ENCODE measurements around the gene ABCC1. TPM values are rescaled to one million over a fixed set of nuclear protein-coding genes. Genes with fewer than 3 reads are reported as not detected.

Gene ABCC1
- polyA plus RNA-seq, 1 donor from 2014 or later, result 3.0 TPM

DNA sequence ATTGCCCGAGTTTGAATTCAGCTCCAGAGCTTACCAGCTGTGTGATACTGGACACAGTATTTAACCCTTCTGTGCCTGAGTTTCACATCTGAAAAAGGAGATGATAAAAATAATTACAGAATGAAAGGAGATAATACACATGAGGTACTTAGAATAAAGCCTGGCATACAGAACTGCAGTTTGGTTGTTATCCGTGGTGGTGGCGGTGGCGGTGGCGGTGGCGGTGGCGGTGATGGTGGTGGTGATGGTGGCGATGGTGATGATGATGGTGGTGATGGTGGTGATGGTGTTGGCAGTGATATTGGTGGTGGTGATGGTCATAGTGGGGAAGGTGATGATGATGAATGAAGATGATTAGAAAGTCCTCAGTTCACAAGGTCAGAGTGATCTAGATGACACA is 57.2 kb downstream of the ABCC1 start:
- no peaks in the 10 kb centered on the region for H3K27me3 ChIP-seq (ENCODE audit: insufficient read depth, low read depth, low read length)
- TF ChIP-seq MXI1 (conservative IDR thresholded peaks at IDR 0.05; ENCODE audit: poor library complexity, severe bottlenecking) (no peak), EZH2 (IDR thresholded peaks at IDR 0.05; ENCODE audit: borderline replicate concordance, insufficient read depth, low read length, poor library complexity, severe bottlenecking) (no peak), SMC3 (conservative IDR thresholded peaks at IDR 0.05; ENCODE audit: poor library complexity) (no peak)
- no peak overlapping the region for H3K4me2 ChIP-seq (ENCODE audit: low read length)
- H3K27ac ChIP-seq (ENCODE audit: low read length), result no peak overlapping the region
- H3K9me3 ChIP-seq (ENCODE audit: low read length), result no peaks in the 10 kb centered on the region
- no peak overlapping the region for H2AFZ ChIP-seq (ENCODE audit: low read depth, low read length)
- no peaks in the 10 kb centered on the region for H4K20me1 ChIP-seq (ENCODE audit: insufficient read depth)
- no peaks in the 10 kb centered on the region for H3K79me2 ChIP-seq (replicated peaks; ENCODE audit: insufficient read depth, low read length)
- H3K9ac ChIP-seq (ENCODE audit: low read length), result no peak overlapping the region
- H3K36me3 ChIP-seq (ENCODE audit: insufficient read depth, low read length), result no peaks in the 10 kb centered on the region
- no peaks in the 10 kb centered on the region for H3F3A ChIP-seq (ENCODE audit: insufficient read depth, low read length, poor library complexity, severe bottlenecking)
- H3K4me3 ChIP-seq (ENCODE audit: low read length), result no peak overlapping the region
- no peaks in the 10 kb centered on the region for H3K9me2 ChIP-seq (ENCODE audit: insufficient read depth, low read length)

DNA sequence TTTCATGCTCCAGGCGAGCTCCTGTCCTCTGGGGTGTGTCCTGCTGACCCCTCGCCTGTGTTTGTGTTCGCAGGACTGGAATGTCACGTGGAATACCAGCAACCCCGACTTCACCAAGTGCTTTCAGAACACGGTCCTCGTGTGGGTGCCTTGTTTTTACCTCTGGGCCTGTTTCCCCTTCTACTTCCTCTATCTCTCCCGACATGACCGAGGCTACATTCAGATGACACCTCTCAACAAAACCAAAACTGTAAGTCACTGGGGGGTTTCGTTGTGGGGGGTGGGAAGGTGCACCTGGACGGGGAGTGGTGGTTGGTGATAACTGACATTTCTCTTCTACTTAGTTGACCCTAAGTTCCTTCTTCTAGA is 58.3 kb downstream of the ABCC1 start:
- no peaks in the 10 kb centered on the region for H3K79me2 ChIP-seq (replicated peaks; ENCODE audit: insufficient read depth, low read length)
- H4K20me1 ChIP-seq (ENCODE audit: insufficient read depth), result no peaks in the 10 kb centered on the region
- no peaks in the 10 kb centered on the region for H3F3A ChIP-seq (ENCODE audit: insufficient read depth, low read length, poor library complexity, severe bottlenecking)
- no peak overlapping the region for H3K27ac ChIP-seq (ENCODE audit: low read length)
- no peaks in the 10 kb centered on the region for H3K9me2 ChIP-seq (ENCODE audit: insufficient read depth, low read length)
- H3K4me2 ChIP-seq (ENCODE audit: low read length), result no peak overlapping the region
- no peaks in the 10 kb centered on the region for H3K9me3 ChIP-seq (ENCODE audit: low read length)
- H3K27me3 ChIP-seq (ENCODE audit: insufficient read depth, low read depth, low read length), result no peaks in the 10 kb centered on the region
- no peaks in the 10 kb centered on the region for H3K36me3 ChIP-seq (ENCODE audit: insufficient read depth, low read length)
- H3K4me3 ChIP-seq (ENCODE audit: low read length), result no peak overlapping the region
- H3K9ac ChIP-seq (ENCODE audit: low read length), result no peak overlapping the region
- no peak overlapping the region for H2AFZ ChIP-seq (ENCODE audit: low read depth, low read length)
- TF ChIP-seq, protein P1, sequence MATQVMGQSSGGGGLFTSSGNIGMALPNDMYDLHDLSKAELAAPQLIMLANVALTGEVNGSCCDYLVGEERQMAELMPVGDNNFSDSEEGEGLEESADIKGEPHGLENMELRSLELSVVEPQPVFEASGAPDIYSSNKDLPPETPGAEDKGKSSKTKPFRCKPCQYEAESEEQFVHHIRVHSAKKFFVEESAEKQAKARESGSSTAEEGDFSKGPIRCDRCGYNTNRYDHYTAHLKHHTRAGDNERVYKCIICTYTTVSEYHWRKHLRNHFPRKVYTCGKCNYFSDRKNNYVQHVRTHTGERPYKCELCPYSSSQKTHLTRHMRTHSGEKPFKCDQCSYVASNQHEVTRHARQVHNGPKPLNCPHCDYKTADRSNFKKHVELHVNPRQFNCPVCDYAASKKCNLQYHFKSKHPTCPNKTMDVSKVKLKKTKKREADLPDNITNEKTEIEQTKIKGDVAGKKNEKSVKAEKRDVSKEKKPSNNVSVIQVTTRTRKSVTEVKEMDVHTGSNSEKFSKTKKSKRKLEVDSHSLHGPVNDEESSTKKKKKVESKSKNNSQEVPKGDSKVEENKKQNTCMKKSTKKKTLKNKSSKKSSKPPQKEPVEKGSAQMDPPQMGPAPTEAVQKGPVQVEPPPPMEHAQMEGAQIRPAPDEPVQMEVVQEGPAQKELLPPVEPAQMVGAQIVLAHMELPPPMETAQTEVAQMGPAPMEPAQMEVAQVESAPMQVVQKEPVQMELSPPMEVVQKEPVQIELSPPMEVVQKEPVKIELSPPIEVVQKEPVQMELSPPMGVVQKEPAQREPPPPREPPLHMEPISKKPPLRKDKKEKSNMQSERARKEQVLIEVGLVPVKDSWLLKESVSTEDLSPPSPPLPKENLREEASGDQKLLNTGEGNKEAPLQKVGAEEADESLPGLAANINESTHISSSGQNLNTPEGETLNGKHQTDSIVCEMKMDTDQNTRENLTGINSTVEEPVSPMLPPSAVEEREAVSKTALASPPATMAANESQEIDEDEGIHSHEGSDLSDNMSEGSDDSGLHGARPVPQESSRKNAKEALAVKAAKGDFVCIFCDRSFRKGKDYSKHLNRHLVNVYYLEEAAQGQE (IDR thresholded peaks at IDR 0.05; ENCODE audit: borderline replicate concordance), result no peak
- no peak for TF ChIP-seq POLR2AphosphoS5 (IDR thresholded peaks at IDR 0.05)
- TF ChIP-seq, protein P2, sequence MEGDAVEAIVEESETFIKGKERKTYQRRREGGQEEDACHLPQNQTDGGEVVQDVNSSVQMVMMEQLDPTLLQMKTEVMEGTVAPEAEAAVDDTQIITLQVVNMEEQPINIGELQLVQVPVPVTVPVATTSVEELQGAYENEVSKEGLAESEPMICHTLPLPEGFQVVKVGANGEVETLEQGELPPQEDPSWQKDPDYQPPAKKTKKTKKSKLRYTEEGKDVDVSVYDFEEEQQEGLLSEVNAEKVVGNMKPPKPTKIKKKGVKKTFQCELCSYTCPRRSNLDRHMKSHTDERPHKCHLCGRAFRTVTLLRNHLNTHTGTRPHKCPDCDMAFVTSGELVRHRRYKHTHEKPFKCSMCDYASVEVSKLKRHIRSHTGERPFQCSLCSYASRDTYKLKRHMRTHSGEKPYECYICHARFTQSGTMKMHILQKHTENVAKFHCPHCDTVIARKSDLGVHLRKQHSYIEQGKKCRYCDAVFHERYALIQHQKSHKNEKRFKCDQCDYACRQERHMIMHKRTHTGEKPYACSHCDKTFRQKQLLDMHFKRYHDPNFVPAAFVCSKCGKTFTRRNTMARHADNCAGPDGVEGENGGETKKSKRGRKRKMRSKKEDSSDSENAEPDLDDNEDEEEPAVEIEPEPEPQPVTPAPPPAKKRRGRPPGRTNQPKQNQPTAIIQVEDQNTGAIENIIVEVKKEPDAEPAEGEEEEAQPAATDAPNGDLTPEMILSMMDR (IDR thresholded peaks at IDR 0.05; ENCODE audit: poor library complexity, severe bottlenecking), result no peak
- TF ChIP-seq TAF1 (IDR thresholded peaks at IDR 0.05; ENCODE audit: low read depth), result no peak
- TF ChIP-seq RAD21 (conservative IDR thresholded peaks at IDR 0.05), result no peak
- no peak for TF ChIP-seq SMC3 (conservative IDR thresholded peaks at IDR 0.05; ENCODE audit: poor library complexity)
- TF ChIP-seq EZH2 (IDR thresholded peaks at IDR 0.05; ENCODE audit: borderline replicate concordance, insufficient read depth, low read length, poor library complexity, severe bottlenecking), result no peak
- TF ChIP-seq MXI1 (conservative IDR thresholded peaks at IDR 0.05; ENCODE audit: poor library complexity, severe bottlenecking), result no peak
- TF ChIP-seq EP300 (conservative IDR thresholded peaks at IDR 0.05; ENCODE audit: poor library complexity, severe bottlenecking), result no peak

DNA sequence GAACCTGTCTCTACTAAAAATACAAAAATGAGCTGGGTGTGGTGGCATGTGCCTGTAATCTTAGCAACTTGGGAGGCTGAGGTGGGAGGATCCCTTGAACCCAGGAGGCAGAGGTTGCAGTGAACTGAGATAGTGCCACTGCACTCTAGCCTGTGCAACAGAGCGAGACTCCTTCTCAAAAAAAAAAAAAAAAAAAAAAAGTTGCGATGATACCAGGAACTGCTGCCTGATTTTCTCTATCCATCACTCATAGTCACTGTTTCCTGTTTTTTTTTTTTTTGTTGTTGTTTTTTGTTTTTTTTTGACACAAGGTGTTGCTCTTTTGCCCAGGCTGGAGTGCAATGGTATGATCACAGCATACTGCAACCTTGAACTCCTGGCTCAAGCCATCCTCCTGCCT is 59.2 kb downstream of the ABCC1 start:
- TF ChIP-seq MXI1 (conservative IDR thresholded peaks at IDR 0.05; ENCODE audit: poor library complexity, severe bottlenecking) (no peak), SMC3 (conservative IDR thresholded peaks at IDR 0.05; ENCODE audit: poor library complexity) (no peak), POLR2AphosphoS5 (IDR thresholded peaks at IDR 0.05) (no peak), TAF1 (IDR thresholded peaks at IDR 0.05; ENCODE audit: low read depth) (no peak), RAD21 (conservative IDR thresholded peaks at IDR 0.05) (no peak), EP300 (conservative IDR thresholded peaks at IDR 0.05; ENCODE audit: poor library complexity, severe bottlenecking) (no peak), EZH2 (IDR thresholded peaks at IDR 0.05; ENCODE audit: borderline replicate concordance, insufficient read depth, low read length, poor library complexity, severe bottlenecking) (no peak)
- TF ChIP-seq, protein P1 (IDR thresholded peaks at IDR 0.05; ENCODE audit: borderline replicate concordance), result no peak
- TF ChIP-seq, protein P2 (IDR thresholded peaks at IDR 0.05; ENCODE audit: poor library complexity, severe bottlenecking), result no peak
- no peaks in the 10 kb centered on the region for H3K9me3 ChIP-seq (ENCODE audit: low read length)
- no peak overlapping the region for H3K27ac ChIP-seq (ENCODE audit: low read length)
- H3K4me2 ChIP-seq (ENCODE audit: low read length), result no peak overlapping the region
- H3F3A ChIP-seq (ENCODE audit: insufficient read depth, low read length, poor library complexity, severe bottlenecking), result no peaks in the 10 kb centered on the region
- H3K4me3 ChIP-seq (ENCODE audit: low read length), result no peak overlapping the region
- H3K9ac ChIP-seq (ENCODE audit: low read length), result no peak overlapping the region
- H3K27me3 ChIP-seq (ENCODE audit: insufficient read depth, low read depth, low read length), result no peaks in the 10 kb centered on the region
- H2AFZ ChIP-seq (ENCODE audit: low read depth, low read length), result no peak overlapping the region
- H4K20me1 ChIP-seq (ENCODE audit: insufficient read depth), result no peaks in the 10 kb centered on the region
- H3K79me2 ChIP-seq (replicated peaks; ENCODE audit: insufficient read depth, low read length), result no peaks in the 10 kb centered on the region
- no peaks in the 10 kb centered on the region for H3K36me3 ChIP-seq (ENCODE audit: insufficient read depth, low read length)
- no peaks in the 10 kb centered on the region for H3K9me2 ChIP-seq (ENCODE audit: insufficient read depth, low read length)
